ENCODE results near the gene TXNDC11.

Gene TXNDC11

DNA sequence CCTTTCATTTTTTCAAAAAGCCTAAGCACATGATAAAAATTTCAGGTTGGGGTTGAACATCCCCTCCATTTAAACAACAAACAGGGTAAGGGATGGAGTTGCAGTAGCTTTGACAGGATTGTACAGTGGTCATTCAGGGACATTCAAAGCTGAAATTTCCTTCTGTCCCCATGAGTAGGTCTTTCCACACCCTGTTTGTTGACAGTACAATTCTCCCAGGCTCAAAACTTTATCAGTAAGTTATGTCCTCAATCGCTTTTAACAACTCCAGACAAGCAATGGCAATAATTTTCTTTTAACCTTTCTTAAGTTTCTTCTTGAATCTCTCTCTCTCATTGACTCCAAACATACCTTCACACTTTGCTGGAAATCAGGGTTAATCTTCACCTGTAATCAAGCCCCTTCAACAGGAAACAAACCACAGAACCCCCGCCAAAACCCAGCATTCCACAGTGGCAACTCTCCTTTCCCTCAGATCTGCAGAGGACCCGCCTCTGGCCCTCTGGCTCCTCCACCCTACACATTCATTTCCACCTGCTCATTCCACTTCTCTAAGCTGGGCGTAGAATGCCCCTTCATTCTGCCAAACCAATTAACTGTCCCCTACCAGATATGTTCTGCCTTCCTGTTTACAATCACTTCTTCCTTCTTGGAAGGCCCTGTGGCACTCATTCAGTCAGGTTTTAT, 20.7 kb downstream of the TXNDC11 start:
- no peak for DNase-seq (ENCODE audit: low read depth)

DNA sequence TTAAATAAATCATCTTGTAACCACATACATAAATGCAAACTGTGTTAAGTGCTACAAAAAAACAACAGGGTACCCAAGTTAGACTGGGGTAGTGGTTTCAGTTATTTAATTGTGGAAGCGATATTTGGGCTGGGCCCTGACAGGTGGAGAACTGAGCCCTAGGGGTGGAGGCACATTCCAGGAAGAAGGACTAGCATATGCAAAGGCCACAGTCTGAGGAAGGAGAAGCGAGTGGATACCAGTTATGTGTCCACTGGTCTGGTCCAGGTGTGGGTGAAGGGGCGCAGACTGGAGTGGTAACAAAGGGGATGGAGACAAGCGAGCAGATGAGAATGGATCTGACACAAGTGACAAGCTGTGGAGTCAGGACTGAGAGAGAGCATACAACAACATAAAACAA, 22.9 kb downstream of the TXNDC11 start:
- DNase-seq (ENCODE audit: low read depth), result no peak

GRCh38 chr16:11719171-11719570, 23.5 kb downstream of the TXNDC11 start:
- no peak for DNase-seq (ENCODE audit: low read depth)

- DNase-seq (ENCODE audit: low read depth), result no peak
Measured at GRCh38 chr16:11717811-11718210, 24.8 kb downstream of the TXNDC11 start.

GRCh38 chr16:11716336-11716735, 26.3 kb downstream of the TXNDC11 start:
- no peak for DNase-seq (ENCODE audit: low read depth)

GRCh38 chr16:11715246-11715947, 27.3 kb downstream of the TXNDC11 start:
- no peak for DNase-seq (ENCODE audit: low read depth)

DNA sequence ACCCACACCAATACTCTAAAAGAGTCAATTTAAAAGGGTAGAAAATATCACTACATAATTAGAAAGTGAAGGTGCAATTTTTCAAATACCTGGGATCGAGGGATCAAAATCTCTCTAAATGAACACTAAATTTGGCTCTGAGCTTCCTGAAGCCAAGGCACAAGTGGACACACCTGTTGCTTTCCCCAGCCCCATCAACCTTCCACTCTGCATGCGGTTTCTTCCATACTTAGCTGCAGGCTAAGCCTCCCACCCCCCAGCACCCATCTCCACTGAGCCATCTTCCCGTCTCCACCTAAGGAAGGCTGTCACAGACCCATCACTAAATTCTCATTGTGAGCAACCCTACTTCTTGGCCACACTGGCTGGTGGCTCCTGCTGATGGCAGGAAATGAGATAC, 30.5 kb downstream of the TXNDC11 start:
- no peak for DNase-seq (ENCODE audit: low read depth)

GRCh38 chr16:11711662-11712061, 31.0 kb downstream of the TXNDC11 start:
- no peak for DNase-seq (ENCODE audit: low read depth)

GRCh38 chr16:11708421-11708820, 34.2 kb downstream of the TXNDC11 start:
- no peak for DNase-seq (ENCODE audit: low read depth)

DNA sequence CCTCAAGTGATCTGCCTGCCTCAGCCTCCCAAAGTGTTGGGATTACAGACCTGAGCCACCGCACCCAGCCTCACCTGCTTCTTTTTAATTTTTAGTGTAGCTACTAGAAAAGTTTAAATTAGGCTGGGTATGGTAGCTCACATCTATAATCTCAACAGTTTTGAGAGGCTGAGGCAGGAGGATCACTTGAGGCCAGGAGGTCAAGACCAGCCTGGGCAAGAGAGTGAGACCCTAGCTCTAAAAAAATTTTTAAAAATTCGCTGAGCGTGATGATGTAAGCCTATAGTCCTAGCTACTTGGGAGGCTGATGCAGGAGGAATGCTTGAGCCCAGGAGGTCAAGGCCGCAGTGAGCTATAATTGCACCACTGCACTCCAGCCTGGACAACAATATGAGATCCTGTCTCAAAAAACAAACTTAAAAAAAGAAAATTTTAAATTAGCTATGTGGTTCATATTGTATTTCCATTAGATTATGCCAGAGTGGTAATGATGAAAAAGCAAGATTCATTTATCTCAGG, 34.9 kb downstream of the TXNDC11 start:
- DNase-seq (ENCODE audit: low read depth), result no peak

- DNase-seq (ENCODE audit: low read depth), result no peak
Measured at GRCh38 chr16:11706180-11706742, 36.4 kb downstream of the TXNDC11 start.

- no peak for DNase-seq (ENCODE audit: low read depth)
Measured at GRCh38 chr16:11705311-11706025, 37.2 kb downstream of the TXNDC11 start.

- DNase-seq (ENCODE audit: low read depth), result no peak
Measured at GRCh38 chr16:11700264-11701029, 42.2 kb downstream of the TXNDC11 start.

DNA sequence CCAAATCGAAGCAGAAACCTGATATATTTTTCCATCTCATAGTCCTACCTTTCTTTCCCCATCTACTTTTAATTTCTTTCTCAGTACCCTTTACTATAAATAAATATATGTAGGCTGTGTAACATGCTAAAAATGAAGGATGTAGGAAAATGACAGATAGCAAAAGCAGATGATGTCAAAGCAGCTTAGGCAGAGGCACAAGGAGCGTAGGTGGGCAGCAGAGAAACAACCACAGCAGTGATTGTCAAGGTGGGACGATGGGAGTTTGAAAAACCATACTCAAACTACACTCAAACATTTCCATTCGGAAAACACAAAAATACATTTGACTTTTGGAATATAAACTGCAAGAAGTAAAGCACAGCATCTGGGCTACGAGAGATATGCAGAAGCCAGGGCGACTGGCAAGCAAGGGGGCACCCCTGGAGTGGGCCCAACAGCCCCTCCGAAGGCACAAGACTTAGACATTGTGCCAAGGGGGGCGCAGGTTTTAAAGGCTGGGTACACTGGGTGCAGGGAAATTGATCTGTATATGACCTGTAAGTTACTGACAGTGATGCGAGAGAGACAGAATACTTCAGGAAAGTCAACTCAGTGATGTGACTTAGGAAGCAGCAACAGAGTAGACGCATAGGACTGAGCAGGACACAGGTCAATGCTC, 43.3 kb downstream of the TXNDC11 start:
- DNase-seq (ENCODE audit: low read depth), result no peak

DNA sequence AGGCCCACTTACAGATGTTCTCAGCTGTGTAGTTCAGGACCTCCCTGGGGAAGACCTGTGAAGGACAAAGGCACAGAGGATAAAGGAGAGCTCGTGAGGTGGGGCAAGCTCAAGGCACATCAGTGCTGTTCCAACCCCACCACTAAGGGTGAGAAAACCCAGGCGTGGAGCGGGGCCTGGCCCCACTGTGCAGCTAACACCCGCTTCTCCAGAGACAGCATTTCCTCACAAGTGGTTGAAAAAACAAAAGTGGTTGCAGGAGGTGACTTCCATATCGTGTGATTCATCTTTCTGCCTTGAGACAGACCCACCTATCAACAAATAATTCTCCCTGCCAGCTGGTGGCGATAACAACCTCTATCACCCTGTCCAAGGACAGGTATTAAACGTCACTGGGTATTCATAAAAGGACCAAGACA, 44.4 kb downstream of the TXNDC11 start:
- no peak for DNase-seq (ENCODE audit: low read depth)

DNA sequence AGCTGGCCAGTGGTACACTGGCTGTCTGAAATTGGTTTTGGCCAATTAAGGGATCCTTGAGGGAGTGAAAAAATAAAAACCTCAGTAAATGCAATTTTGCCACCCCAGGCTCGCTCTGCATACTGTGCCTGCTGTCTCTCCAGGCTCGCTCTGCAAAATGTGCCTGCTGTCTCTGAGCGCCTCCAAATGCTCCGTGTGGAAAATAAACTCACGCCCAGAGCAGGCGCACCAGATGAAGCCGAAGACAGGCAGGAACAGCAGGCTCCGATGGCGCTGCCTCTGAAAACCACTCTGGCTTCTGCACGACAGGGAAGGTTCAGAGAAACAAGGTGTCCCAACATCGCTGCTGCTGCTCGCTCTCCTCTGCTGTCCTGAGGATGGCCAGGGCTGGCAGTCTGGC, 45.3 kb downstream of the TXNDC11 start:
- DNase-seq (ENCODE audit: low read depth), result no peak

- DNase-seq (ENCODE audit: low read depth), result no peak
Measured at GRCh38 chr16:11696266-11697012, 46.2 kb downstream of the TXNDC11 start.

- DNase-seq (ENCODE audit: low read depth), result no peak
Measured at GRCh38 chr16:11692651-11693050, 50.0 kb downstream of the TXNDC11 start.

- no peak for DNase-seq (ENCODE audit: low read depth)
Measured at GRCh38 chr16:11692171-11692570, 50.5 kb downstream of the TXNDC11 start.

GRCh38 chr16:11691771-11692170, 50.9 kb downstream of the TXNDC11 start:
- DNase-seq (ENCODE audit: low read depth), result no peak

GRCh38 chr16:11691235-11691634, 51.4 kb downstream of the TXNDC11 start:
- no peak for DNase-seq (ENCODE audit: low read depth)

All from stimulated activated CD8-positive, alpha-beta memory T cell treated with anti-CD3 and anti-CD28 coated beads, Interleukin-12 subunit alpha, Interleukin-12 subunit beta, amount 100 ng/mL, for 1 hour (primary cell).